ENCODE results near the gene SVIL.

DNA sequence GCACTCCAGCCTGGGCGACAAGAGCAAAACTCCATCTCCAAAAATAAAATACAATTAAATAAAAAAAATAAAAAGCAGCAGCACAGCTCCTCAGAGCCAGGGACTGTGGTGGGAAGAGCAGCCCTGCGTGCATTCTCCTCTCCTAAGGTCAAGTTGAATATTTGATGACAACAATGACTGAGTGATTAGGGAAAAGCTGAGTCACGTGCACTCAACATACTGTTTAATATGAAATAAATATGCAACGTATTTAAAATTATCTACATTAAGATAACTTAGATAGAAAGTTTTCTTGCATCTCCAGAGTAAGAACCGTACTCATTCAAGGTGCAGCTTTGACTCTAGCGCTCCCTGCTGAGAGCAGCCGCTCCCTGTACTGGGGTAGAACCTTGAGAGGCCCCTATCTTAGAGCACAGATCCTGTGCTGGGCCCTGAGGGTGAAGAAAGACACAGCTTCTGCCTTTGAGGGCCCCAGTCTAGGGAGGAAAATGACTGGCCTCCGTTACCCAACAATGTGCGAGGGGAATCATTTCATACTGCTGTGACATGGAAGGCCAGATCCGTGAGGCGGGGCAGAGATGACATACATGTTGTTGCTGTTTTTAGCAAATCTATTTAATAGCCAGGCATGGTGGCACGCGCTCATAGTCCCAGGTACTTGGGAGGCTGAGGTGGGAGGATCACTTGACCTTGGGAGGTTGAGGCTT, 81.1 kb downstream of the SVIL start:
- TF ChIP-seq EZH2phosphoT487 (IDR thresholded peaks at IDR 0.05; ENCODE audit: insufficient read depth, low read depth) (no peak), EZH2 (IDR thresholded peaks at IDR 0.05; ENCODE audit: insufficient read depth, poor library complexity, severe bottlenecking) (no peak)

Measured in GM23248 (cell line).